GM12873 (cell line): Measurements from ENCODE around the gene OR4F16.
"Not testable (repeated sequence)": the region's sequence is repeated elsewhere in the genome, so short reads cannot be mapped to it uniquely, and the experiment has no call there.

ENCODE experiments used
- TF ChIP-seq, protein P1 (sequence below): IDR thresholded peaks from 2 replicates; pipeline ENCODE4 v1.5.1; 2012; ENCODE audit warnings: low read depth, mild to moderate bottlenecking, moderate library complexity, low read length, control low read depth; ENCODE audit not compliant: insufficient read depth; ENCODE audit errors: missing control alignments

The OR4F16 gene, protein sequence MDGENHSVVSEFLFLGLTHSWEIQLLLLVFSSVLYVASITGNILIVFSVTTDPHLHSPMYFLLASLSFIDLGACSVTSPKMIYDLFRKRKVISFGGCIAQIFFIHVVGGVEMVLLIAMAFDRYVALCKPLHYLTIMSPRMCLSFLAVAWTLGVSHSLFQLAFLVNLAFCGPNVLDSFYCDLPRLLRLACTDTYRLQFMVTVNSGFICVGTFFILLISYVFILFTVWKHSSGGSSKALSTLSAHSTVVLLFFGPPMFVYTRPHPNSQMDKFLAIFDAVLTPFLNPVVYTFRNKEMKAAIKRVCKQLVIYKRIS

GRCh38 chr1:686554-686953, at the start of gene OR4F16:
Gene OR4F16 (minus strand): TSS chr1:686654. CDS start chr1:686654, 0 bp downstream.
- TF ChIP-seq, protein P1, sequence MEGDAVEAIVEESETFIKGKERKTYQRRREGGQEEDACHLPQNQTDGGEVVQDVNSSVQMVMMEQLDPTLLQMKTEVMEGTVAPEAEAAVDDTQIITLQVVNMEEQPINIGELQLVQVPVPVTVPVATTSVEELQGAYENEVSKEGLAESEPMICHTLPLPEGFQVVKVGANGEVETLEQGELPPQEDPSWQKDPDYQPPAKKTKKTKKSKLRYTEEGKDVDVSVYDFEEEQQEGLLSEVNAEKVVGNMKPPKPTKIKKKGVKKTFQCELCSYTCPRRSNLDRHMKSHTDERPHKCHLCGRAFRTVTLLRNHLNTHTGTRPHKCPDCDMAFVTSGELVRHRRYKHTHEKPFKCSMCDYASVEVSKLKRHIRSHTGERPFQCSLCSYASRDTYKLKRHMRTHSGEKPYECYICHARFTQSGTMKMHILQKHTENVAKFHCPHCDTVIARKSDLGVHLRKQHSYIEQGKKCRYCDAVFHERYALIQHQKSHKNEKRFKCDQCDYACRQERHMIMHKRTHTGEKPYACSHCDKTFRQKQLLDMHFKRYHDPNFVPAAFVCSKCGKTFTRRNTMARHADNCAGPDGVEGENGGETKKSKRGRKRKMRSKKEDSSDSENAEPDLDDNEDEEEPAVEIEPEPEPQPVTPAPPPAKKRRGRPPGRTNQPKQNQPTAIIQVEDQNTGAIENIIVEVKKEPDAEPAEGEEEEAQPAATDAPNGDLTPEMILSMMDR = not testable (repeated sequence)
